Posterior vena cava (tissue), 2 donors: Measurements from ENCODE around the gene UBR7. TPM values are rescaled to one million over a fixed set of nuclear protein-coding genes. Genes with fewer than 3 reads are reported as not detected.
"Not testable (repeated sequence)": the region's sequence is repeated elsewhere in the genome, so short reads cannot be mapped to it uniquely, and the experiment has no call there.

Experiments used
- DNase-seq: peaks from one replicate; pipeline ENCODE4 v3.0.0-alpha.2; 2020; ENCODE audit warnings: low spot score
- intact Hi-C, 2 donors: fragments of 100-400 bp; cut with DNase I; formaldehyde crosslinking; loops; one replicate each; pipeline versions ENCODE4 v1.14.1 to v1.14.2; 2022 to 2023
- long read RNA-seq, 2 donors: library from polyadenylated mRNA; unstranded; transcript quantifications; one replicate each; pipeline ENCODE4 v2.0.0, GENCODE V29; 2020 to 2021
- total RNA-seq, 2 donors: library from RNA; stranded (reverse); fragmentation: NEBNext Ultra II Directional; extraction: Animal tissue kit (Norgen Biotek cat#: 25700); gene quantifications; one replicate each; pipeline ENCODE4 v1.2.1, GENCODE V29; 2021
- donor health status: DM: yes; HTN: yes; CAD: no.
- donor health status: DM: yes; HTN: yes; CAD: no.

UBR7 gene
- 10 to 100 TPM; 18.2 to 18.7 TPM for total RNA-seq
- long read RNA-seq, donor 1, transcript UBR7-201 (11 exons, 3,694 nt): major isoform, 5 of 10 reads
- long read RNA-seq, donor 1, partial matches to known transcripts: 1 of 10 reads
- long read RNA-seq, donor 1, other reads (novel, unspliced or antisense): 4 of 10 reads
- long read RNA-seq, donor 2, transcript UBR7-201 (11 exons, 3,694 nt): major isoform, 29 of 35 reads
- long read RNA-seq, donor 2, partial matches to known transcripts: 1 of 35 reads
- long read RNA-seq, donor 2, other reads (novel, unspliced or antisense): 5 of 35 reads

GRCh38 chr14:93206793-93207467 lies at the start of gene UBR7, which contains the start of gene GON7:
TSS of gene UBR7 (plus strand) at chr14:93207256. CDS start at chr14:93207292, 36 bp downstream.
TSS of gene GON7 (minus strand) at chr14:93207065. CDS start at chr14:93207037, 28 bp downstream.
- intact Hi-C loops: no loop called here
- DNase-seq: peak; percentile 97

- intact Hi-C loops: not testable (repeated sequence)
- DNase-seq: peak; percentile 0
Measured at GRCh38 chr14:93158349-93158748, 48.7 kb upstream of the UBR7 start.

GRCh38 chr14:93159625-93160352 lies 47.3 kb upstream of the UBR7 start:
- peak; percentile 45 for DNase-seq
- intact Hi-C loops: not testable (repeated sequence)

GRCh38 chr14:93160353-93160801 lies 46.7 kb upstream of the UBR7 start:
- intact Hi-C loops: no loop called here

GRCh38 chr14:93161411-93161940 lies 45.6 kb upstream of the UBR7 start:
- peak; percentile 51 for DNase-seq
- intact Hi-C loops: no loop called here

More at GRCh38 chr14:93160353-93160801, 46.7 kb upstream of the UBR7 start:
- peak; percentile 52 for DNase-seq

- no peak for DNase-seq
- intact Hi-C loops: no loop called here
Measured at GRCh38 chr14:93163564-93163963, 43.5 kb upstream of the UBR7 start.

- intact Hi-C loops: not testable (repeated sequence)
- peak; percentile 43 for DNase-seq
Measured at GRCh38 chr14:93165271-93166265, 41.5 kb upstream of the UBR7 start.

GRCh38 chr14:93168610-93169009 lies 38.4 kb upstream of the UBR7 start:
- intact Hi-C loops: not testable (repeated sequence)
- DNase-seq: peak; percentile 32

GRCh38 chr14:93169619-93170018 lies 37.4 kb upstream of the UBR7 start:
- intact Hi-C loops: not testable (repeated sequence)
- peak; percentile 38 for DNase-seq

- DNase-seq, intact Hi-C loops: not testable (repeated sequence)
Measured at GRCh38 chr14:93170141-93170540, 36.9 kb upstream of the UBR7 start.

GRCh38 chr14:93171376-93171775 lies 35.7 kb upstream of the UBR7 start:
- peak; percentile 20 for DNase-seq
- intact Hi-C loops: no loop called here

- intact Hi-C loops: no loop called here
- DNase-seq: peak; percentile 77
Measured at GRCh38 chr14:93173943-93174395, 33.1 kb upstream of the UBR7 start.

GRCh38 chr14:93174731-93175130 lies 32.3 kb upstream of the UBR7 start:
- intact Hi-C loops: not testable (repeated sequence)
- peak; percentile 30 for DNase-seq

- peak; percentile 20 for DNase-seq
- intact Hi-C loops: no loop called here
Measured at GRCh38 chr14:93175492-93175891, 31.6 kb upstream of the UBR7 start.

GRCh38 chr14:93183596-93184317 lies 23.3 kb upstream of the UBR7 start:
- intact Hi-C loops: no loop called here
- DNase-seq: peak; percentile 25

- intact Hi-C loops: no loop called here
- peak; percentile 97 for DNase-seq
Measured at GRCh38 chr14:93184391-93185348, 22.4 kb upstream of the UBR7 start, which contains the start of the genes LYSET and MOAP1. TSS of gene LYSET (plus strand) at chr14:93185317. CDS start at chr14:93185406, 89 bp downstream. TSS of gene MOAP1 (minus strand) at chr14:93184897. CDS start at chr14:93184242, 655 bp downstream.
